Left kidney (tissue), 2 donors: ENCODE data around the gene SEMA5B. TPM values are rescaled to one million over a fixed set of nuclear protein-coding genes. Genes with fewer than 3 reads are reported as not detected.

ENCODE experiments used
- DNase-seq: peaks from one replicate; pipeline ENCODE4 v3.0.0-alpha.2; 2013
- polyA plus RNA-seq: library from polyadenylated mRNA; unstranded; fragments of 120-200 nt; gene quantifications from one replicate; pipeline ENCODE4 v1.2.1, GENCODE V29; 2013; ENCODE audit not compliant: insufficient read length

SEMA5B gene
- polyA plus RNA-seq, 1 donor: 28.1 TPM

DNA sequence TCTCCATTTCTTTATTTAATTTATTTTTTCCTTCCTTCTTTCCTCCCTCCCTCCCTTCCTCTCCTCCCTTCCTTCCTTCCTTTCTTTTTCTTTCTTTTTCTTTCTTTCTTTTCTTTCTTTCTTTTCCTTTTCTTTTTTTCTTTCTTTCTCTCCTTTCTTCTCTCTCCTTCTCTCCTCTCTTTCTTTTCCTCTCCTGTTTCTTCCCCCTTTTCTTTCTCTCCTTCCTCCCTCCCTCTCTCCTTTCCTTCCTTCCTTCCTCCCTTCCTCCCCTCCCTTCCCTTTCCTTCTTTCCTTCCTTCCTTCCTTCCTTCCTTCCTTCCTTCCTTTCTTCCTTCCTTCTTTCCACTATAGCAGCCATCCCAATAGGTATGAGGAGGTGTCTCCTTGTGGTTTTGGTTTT, 32.5 kb upstream of the SEMA5B start:
- DNase-seq: no peak

DNA sequence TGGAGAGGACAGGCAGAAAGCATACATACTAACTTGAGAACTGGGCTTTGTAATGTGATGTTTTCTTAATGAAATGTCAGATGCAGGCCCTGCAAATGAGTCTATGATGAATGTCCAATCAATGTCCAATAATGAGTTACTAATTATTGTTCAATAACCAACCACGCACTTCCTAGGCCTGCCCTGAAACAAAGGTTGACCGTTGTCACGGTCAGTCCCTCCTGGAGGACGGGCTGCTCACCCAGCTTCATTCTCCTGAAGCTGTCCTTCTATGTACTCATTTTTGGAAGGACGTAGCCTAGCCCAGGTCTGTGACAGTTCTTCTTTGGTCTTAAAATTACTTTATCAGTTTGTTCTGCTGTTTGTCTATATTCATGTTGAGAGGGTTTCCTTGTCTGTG, 30.9 kb upstream of the SEMA5B start:
- DNase-seq: no peak

DNA sequence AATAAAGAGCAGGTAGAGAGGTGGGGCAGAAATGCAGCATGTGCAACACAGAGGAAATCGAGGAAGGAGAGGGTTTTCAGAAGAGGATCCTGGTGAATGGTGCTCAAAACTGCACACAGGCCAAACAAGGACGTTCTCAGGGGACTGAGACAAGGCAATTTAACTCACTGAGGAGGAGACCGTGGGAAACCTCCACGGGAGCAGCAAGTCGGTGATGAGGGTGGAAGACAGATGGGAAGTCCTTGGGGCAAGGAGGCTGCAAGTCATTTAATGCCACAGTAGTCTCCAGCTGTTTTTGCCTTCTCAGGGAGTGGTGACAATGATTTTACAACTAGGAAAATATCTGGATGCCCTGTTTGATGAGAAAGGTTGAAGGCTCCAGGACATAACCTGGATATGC, 27.8 kb upstream of the SEMA5B start:
- DNase-seq: no peak

DNA sequence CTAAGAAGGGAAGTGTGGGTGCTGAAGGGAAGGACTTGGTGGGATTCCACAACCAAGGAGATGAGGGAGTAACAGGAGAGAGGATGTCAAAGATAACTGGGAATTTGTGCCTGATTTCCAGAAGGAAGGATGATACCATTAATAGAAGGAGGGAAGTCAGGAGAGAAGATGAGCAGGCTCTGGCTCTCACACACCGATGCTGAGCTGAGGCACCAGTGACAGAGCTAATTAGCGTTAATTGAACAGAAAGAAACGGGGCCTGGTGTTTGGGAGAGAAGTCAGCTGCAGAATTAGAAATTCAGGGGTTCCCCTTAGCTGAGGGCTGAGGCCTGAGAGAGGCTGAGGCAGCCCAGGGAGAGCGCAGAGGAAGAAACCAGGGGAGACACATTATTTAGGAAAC, 27.4 kb upstream of the SEMA5B start:
- DNase-seq: no peak

DNA sequence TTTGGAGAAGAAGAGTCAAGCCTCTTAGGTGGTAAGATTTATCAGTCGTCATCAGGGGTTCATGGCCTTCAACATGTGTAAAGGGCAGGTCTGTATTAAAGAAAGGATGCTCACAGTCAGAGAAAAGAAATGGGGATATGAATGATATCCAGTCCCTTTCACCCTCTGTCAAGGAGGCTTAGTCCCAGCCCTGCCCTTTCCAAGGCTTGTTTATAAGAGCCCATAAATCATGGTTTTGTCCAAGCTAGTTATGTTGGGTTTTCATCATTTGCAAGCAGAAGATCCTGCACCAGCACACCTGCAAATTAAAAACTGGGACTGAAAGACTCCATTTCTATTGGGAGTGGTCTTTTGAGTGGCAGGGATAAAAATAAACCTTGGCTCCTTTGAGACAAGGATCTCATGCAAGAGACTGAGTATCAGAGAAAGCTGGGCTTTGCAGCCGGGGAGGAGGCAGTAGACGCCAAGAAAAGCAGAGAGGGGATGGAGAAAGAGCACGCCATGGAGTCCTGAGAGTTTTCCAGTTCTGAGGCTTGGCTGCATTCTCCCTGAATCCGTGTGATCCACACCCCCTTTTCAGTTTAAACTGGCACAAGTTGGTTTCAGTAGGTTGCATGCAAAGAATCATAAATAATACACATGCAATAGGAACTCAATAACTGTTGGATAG, 26.7 kb upstream of the SEMA5B start:
- DNase-seq: no peak

DNA sequence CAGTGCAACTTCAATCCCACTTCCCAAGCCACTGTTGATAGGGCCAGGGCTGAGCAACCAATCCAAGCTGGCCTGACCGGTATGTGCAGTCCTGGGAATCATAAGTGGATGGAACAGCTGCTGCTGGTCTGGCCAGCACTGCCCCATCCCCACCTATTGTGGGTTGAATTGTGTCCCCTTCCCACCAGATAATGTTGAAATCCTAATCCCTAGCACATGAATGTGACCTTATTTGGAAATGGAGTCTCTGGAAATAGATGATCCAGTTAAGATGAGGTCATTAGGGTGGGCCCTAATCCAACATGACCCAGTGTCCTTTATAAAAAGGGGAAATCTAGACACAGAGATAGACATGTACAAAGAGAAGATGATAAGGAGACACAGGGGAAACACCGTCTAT, 25.5 kb upstream of the SEMA5B start:
- no peak for DNase-seq

DNA sequence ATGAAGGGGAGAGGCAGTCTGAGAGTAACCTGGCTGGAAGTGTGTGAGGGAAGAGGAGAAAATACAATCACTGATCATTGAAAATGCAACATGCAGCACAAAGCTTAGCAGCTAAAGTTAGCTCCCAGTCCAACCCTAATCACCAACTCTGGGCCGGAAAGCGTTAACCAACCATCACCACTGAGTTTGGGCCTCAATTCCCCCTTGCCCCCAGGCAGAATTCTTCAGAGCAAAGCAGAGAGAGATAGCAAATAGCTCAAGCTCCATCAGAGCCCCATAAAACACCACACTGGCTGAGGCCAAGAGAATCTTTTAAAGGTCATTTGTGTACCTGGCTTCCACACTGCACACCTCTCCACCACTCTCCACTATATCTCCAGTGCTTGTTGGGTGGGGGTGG, 23.1 kb upstream of the SEMA5B start:
- no peak for DNase-seq

DNA sequence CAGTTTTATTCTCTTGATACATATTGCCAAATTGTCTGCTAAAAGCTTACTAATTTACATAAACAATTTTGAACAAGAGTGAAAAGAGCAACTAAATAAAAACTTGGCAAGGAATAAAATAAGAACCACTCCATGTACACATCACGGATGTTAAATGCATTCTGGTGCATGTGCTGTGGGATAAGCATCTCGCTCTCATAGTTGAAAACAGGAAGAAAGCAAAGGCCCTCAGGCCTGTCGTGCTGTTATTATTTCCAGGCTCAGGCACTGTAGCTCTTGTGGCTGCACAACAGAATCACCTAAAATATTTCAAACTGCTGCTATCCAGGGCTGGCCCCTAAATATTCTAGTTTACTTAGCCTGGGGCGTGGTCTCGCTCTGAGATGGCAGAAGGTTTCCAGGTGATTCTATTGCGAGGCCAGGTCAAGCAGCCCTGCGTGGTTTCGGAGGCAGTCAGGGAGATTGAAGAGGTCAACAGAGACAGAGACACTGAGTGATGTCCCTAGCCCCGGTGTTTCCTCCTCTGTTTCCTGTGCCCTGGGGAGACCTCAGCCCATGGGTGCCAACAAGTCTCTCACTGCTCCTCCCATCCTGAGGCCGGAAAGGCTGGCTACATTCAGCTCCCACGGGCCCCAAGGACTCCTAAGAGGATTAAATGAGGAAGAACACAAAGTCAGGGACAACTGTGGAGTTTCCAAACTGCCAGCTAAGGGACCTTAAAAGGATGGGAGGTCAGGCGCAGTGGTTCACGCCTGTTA, 21.1 kb upstream of the SEMA5B start:
- no peak for DNase-seq

DNA sequence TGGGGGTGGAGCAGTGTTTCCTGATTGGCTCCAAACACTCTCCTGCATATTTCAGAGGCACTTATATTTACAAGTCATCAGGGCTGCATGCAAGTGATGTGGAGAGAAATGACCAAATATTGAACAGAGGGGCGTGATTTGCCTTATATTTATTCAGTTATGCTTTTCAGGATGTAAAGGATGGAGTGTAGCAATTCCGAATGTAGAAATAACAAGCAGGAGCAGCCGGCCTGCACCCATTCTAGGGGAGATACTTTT, 19.4 kb upstream of the SEMA5B start:
- DNase-seq: no peak

DNA sequence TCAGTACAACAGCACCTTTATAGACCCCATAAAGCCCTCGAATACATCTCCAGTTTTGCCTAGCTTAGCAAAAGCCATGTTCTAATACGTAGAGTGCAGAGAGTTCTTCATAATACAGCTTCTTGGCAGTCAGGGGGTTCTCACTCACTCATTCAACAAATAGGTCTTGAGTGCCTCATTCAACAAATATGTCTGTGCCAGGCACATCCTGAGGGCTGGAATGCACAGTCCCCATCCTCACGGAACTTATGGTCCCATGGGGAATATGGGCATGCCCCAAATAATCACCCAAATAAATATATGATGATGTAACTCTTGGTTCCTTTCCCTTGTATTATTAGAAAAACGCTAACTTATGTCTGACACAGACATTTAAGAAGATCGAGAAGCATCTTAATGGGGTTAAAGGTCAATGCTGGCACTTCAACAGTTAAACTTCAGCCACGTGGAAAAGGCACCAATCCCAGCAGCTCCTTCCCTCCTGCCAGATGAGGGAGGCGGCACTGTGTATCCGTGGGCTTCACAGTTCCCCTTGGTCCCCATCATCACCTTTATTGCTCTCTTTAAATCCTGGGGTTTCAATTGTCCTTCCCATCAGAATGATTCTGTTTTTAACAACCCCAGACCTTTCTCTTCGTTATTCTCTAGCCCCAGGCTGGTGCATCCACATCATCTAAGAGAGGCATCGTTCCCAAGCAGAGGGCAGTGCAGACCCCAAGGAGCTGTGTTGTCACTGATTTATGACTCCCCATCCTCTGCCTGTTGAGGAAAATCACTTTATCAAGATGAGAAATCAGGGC, 18.9 kb upstream of the SEMA5B start:
- DNase-seq: no peak

DNA sequence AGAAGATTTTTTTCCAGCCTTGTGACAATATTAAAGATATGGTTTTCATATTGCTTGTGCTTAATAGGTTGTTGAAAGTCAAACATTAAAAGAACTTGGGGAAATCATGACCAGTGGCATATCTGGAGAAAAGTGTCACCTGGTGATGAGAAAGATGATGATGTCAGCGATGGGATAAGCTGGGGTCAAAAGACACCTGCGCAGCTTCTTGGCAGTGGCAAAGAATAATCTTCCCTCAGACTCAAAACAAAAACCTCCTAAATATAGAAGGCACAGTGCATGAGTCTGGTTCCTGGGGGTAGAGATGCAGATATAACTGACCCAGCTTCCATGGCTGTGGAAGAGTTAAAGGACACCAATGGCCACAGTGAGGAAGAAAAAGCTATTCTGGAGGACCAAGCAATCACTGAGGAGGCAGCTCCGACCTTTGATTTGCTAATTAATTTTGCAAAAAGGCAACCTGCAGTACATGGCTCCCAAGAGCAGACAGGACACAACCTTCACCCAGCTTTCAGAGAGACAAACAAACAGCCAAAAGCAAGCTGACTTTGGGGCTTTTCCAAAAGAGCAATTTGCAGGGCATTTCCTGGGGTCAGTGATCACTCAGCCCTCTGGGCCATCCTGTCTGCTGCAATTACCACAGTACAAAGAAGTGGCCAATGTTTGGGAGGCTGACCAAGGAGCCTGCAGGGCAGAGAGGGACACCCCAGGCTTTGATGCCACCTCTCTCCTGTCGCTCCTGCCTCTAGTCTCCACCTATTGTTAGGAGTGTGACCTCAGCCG, 17.6 kb upstream of the SEMA5B start:
- no peak for DNase-seq

DNA sequence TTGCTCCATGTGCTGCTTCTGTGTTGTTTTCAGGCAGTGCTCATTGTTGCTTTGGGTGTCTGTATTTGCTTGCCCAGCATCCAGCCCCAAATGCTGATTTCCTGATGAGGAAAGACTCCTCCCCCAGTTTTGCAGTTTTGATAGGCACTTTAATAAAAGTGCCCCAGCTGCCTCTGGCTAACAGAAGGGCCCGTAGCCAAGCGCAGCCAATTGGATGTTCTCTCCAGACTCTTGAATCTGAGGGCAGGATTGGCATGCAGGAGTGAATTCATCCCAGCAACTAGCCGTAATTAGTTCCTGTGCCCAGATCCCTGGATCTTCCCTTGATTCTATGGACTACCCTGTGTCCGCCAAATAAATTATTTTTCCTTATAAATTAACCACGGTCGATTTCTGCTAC, 14.8 kb upstream of the SEMA5B start:
- DNase-seq: no peak

DNA sequence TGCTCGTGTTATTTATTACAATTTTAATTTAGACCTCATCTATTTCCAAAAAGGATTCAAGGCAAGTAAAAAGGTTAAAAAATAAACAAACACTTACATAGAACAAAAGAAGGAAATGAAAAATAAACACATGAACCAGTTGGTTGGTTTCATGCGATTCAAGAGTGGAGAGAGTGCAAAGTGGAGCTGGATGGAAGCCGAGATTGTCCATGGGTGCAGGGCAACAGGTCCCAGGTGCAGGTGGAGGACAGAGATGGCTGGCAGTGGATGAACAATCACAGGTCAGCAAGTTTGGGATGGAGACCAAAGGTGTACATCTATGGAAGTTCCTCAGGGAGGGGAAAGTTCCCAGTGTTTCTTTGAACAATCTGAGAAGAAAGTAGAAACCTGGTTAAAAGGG, 11.6 kb upstream of the SEMA5B start:
- no peak for DNase-seq

DNA sequence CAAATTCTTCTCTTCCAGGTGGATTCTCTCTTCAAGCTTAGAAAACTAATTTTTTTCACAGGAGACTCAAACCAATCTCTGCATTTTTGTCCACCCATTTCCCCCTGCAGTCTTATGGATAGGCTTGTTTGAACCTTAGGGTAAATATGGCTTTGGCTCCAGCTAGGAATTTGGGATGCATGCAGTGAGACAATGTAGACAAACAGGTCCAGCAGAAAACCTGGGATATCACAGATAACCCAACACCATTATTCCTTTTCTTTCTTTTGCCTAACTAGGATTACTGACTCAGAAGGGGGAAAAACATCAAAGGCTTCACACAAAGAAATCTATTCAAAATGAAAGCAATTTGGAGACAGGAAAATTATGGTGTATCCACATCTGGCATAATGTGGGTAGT, 11.2 kb upstream of the SEMA5B start:
- DNase-seq: no peak

DNA sequence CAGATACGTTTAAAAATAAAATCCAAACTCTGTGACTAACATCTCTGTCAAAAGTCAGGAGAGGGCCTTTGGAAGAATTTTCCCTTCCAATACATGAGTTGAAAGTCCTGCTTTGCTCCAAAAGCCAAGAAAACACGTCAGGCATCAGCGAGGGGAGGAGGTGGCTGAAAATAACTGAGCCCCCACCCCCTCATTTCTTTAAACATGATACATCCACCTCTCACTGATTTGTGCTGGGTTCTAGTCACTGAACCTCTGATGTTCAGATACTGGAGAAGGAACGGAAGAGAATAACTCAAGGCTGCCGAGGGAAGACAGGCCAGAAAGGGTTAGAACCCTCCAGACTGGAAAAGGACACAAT, 9.4 kb upstream of the SEMA5B start:
- no peak for DNase-seq

DNA sequence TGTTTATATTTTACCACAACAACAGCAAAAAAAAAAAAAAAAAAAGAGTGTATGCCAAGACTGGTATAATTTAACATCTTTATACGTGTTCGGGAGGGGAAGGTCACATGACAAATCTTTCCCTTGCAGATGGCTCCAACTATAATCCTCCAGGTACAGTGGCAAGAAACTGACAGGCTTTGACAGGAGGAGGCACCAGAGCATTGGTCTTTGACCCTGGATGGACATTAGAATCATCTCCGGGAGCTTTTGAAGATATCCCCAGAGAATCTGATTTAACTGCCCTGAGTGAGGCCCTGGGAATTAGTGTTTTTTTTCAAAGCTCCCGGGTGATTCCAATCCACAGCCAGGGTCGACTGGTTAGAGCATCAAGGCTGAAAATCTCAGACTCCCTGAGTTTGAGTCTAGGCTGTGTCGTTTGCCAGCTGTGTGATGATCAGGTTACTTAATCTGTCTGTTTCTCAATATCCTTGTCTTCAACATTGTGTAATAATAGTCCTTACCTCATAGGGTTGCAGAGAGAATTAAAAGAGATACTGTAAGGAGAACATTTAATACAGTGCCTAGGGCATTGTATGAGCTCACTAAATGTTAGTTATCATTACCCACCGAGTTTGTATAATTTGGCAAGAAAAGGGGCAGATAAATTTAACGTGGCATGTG, 8.9 kb upstream of the SEMA5B start:
- no peak for DNase-seq

DNA sequence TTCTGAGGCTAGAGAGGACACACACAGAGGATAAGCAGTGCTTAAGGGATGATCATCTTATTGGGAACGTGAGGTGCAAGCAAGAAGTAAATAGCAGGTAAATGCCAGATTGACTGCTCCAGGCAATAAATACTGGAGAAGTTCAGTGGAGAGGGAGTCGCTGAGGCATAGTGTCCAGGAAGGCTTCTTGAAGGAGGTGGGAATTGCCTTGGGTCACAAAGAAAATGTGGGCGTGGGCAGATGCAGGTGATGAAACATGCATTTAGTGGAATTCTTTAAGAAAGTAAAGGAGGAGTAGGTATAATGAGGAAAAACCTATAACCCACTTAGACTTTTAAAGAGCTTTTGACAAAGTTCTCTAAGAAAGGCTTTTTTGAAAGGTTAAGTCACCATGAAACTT, 7.4 kb upstream of the SEMA5B start:
- DNase-seq: no peak

DNA sequence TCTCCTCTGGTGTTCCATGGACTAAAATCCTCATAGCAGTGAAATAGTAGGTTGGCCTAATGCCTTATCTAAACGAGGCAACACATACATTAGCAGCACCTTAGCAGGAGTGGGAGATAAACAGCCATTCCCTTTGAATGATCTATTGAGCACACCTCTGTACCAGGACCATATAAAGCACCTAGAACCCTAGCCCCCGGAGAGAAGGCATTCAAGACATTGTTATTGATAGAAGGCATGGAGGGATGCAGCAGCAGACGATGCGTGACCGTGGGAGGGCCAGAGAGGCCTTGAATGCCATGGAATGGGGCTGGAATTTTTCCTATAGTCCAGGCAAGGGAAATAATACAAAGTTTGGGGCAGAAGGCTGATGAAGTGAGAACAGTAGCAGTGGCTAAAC, 6.6 kb upstream of the SEMA5B start:
- no peak for DNase-seq

DNA sequence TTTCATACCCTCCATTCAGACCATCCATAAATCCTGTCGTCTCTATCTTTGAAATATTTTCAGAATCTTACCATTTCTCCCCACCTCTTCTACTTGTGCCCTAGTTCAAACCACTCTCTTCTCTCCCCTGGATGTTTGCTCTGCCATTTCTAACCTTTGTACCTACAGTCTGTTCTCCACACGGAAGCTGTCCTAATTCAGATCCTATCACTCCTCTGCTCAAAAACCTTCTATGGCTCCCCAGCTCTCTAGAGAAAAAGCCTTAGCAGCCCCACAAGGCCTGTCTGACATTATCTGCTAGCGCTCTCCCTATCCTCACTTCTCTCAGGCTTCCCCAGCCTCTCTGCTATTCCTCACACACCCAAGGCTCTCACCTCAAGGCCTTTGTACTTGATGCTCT, 4.5 kb upstream of the SEMA5B start:
- DNase-seq: no peak

DNA sequence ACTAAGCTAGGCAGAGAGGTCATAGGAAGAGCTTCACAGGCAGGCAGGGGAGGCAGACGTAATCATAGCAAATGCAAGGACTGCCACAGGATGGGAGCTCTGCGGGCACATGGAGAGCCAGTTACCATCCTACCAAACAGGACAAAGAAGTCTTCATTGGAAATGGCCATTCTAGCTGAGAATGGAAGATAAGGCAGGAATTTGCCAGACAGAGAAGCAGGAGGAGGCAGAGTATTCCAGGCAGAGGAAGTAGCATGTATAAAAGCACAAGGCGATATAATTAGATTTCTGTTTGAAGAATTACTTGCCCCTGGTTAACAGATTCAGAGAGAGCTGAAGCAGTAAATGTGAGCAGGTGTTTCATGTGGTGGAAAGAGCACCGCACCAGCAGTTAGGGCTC, 3.5 kb upstream of the SEMA5B start:
- DNase-seq: no peak

DNA sequence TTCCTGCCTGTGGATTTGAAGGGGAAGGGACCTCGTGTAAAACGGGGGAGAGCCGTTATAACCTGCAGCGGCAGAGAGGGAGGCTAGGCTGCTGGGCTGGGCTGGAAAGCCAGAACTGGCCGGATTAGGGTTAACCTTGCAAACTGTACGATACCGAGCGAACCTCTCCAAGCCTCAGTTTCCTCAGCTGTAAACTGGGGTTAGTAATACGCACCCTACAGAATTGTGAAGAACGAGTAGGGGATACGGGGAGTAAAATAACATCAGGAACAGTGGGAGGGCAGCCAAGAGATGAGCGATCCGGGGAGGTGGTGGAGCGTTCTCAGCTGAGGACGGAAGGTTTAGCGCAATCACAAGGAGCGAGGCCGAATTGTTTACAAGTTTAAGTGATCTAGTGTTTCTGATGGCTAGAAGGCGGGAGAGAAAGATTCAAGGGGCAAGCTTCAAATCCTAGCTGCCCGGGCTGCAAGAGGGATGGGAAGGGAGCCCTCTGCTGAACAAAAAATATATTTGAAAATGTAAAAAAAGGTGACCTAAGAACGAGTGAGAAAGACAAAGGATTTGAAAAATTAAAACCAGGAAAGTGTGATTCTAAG, 768 bp upstream of the SEMA5B start:
- DNase-seq: peak; percentile 78
